GM19025 (cell line): ENCODE measurements around the gene EIF3M.
"Not testable (repeated sequence)": the region's sequence is repeated elsewhere in the genome, so short reads cannot be mapped to it uniquely, and the experiment has no call there.

ENCODE experiments used
- ATAC-seq: cut with Tn5 transposase; IDR thresholded peaks from one replicate; pipeline ENCODE4 v1.9.1; 2021; ENCODE audit warnings: mild to moderate bottlenecking, low read depth, moderate library complexity; ENCODE audit not compliant: unreplicated experiment

Gene EIF3M

DNA sequence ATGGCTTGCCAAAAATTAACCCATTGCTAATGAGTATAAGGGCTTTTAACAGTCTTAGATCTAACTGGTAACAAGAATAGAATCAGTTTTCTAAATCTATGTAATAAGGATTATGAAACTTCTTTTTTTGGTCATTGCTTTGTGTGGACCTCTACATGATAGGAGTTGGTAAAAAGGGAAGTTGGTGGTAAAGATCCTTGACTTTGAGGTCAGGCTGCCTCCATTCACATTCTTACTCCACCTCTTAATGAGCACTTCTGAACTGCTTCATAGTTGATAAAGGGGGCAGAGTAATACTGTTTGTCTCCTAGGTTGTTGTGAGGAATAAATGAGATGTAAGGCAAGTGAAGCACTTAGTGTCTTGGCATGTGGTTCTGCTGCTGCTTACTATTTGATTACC is 10.6 kb downstream of the EIF3M start:
- ATAC-seq = no peak

DNA sequence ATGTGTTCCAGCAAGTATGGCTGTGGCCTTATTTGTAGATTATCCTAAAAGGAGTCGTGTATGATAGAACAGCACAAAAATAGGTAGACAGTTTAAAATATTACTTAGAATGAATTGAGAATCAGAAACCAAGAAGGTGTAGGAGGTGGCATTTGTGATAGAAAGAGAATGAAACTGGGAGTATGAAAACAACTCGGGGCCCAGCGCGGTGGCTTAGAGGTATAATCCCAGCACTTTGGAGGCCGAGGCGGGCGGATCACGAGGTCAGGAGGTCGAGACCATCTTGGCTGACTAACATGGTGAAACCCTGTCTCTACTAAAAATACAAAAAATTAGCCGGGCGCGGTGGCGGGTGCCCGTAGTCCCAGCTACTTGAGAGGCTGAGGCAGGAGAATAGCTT is 12.5 kb downstream of the EIF3M start:
- ATAC-seq = not testable (repeated sequence)

GRCh38 chr11:32597921-32598320 is 14.3 kb downstream of the EIF3M start:
- no peak for ATAC-seq

GRCh38 chr11:32602657-32603415 is 19.2 kb downstream of the EIF3M start:
- no peak for ATAC-seq

DNA sequence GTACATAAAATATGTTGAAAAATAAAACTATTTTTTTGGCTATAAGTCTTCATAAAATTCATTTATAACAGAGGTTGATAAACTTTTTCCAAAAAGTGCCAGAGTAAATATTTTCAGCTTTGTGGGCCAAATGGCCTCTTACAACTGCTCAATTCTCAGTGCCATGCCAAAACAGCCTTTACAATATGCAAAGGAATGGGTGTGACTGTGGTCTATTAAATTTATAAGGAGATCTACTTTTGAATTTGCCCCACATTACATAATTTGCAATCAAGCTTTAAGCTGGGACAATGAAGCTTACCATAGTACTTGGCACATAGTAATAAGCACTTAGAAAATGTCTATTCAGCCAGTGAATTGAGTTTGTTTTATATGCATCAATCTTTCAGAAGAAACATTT is 22.6 kb downstream of the EIF3M start:
- ATAC-seq = no peak

DNA sequence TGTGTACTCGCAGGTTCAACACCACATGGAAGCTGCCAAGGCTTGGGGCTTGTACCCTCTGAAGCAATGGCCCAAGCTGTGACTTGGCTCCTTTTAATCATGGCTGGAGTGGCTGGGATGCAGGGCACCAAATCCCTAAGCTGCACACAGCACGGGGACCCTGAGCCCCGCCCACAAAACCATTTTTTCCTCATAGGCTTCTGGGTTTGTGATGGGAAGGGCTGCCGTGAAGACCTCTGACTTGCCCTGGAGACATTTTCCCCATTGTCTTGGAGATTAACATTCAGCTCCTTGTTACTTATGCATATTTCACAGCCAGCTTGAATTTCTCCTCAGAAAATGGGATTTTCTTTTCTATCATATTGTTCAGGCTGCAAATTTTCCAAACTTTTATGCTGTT is 25.2 kb downstream of the EIF3M start:
- not testable (repeated sequence) for ATAC-seq

DNA sequence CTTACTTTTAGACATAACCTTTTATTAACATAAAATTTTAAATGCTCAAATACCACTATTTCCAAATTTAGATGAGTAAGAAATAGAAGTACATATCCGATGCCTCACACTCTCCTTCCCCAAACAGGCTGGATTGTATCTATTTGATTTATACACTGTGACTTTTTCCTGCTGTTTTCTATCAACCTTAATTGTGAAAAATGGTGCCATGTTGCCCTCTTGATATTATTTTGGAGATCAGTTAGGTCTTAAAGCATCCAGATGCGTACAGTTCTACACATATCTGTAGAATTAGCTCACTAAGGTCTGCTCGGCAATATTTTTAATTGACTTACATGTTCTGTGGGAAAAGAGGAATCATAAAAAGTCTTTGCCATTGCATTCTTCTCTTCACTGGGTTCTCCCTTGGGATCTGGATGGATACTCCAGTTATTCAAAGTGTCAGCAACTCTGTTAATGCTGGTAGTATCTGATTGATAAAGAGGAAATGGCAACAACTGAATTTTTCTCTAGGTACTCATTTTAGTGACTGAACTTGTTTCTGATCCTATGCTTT is 27.2 kb downstream of the EIF3M start:
- no peak for ATAC-seq

DNA sequence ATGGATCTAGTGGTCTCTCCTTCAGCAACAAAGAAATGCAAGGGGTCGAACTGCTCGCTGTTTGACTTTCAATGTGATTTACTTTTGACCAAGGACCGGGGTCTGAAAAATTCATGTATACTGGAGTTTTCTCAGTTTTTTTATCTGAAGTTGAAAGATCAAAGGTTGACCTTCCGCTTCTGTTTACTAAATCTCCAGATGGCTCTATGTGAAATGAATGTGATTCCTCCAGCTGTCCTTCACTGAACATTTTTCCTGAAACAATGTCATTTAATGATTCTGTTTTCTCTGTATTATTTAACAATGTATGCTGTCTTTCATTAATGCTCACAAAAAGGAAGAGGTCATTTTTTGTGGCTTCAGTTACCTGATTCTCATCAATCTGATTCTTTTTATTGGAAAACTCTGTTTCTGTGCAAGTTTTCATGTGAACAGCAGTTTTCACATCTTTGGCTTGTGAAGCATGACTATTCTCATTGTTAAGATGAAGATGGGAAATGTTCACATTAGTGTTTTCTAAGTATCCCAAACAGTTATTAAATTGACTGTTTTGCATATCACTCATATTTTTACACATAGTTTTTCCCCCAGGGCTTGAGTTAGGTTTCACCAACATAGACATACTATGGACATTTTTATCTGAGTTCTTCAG is 30.0 kb downstream of the EIF3M start:
- no peak for ATAC-seq

DNA sequence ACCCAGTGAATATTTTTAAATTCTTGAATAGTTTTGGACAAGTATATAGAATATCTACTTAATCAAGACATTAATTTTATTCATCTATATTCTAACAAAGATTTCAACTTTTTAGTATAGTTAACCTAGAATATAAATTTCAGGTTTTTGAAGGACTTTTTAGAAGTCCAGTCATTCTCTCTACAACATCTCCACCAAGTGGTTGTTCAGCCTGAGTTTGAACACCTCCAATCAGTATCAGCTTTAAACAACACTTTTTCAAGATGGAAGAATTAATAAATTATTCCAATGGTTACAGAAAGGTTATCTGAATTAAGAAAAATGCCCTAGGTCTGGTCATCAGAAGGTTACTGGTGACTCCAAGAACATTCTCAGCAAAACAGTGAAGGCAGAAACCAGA is 31.8 kb downstream of the EIF3M start:
- ATAC-seq = no peak

DNA sequence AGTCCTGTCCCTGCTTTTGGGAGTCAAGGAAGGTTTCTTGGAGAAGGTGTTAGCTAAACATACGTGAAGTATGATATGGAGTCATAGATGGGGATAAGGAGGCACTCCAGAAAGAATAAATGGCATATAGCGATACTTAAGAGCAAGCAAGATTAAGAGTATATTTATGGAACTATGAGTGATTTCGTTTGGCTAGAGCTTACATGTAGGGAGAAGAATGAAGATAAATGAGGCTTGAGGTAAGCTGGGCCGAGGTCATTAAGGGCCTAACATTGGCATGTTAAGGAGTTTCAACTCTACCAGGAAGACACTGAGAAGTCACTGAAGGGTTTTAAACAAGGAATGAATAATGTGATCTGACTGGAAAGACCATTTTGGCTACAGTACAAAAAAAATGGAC is 33.3 kb downstream of the EIF3M start:
- no peak for ATAC-seq

DNA sequence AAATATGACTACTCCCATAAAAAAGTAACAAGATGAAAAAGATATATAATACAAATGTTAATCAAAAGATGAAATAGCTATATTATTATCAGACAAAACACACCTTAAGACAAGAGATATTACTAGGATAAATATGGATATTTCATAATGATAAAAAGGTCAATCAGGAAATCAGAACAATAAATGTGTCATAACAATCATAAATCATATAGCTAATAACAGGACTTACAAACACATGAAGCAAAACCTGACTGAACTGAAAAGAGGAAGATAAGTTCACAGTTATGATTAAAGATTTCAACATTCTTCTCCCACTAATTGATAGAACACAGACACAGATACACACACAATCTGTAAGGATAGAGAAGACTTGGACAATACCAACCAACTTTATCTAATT is 47.2 kb downstream of the EIF3M start:
- ATAC-seq = no peak

GRCh38 chr11:32635819-32636218 is 52.2 kb downstream of the EIF3M start:
- ATAC-seq = no peak

DNA sequence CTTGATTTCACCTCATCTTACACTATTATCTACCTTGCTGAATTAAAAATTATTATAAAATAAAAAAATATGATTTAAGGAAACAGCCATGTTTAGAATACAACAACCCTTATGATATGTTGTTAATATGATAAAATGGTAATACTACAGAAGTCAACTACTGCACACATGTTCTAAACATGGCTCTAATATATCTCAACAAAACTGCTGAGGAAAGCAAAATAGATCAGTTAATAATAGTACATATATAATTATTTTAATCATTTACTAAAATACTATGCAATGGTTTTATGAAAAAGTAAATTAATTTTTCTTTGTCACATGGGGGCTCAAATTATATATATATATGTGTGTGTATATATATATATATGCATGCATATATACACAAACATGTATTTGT is 57.7 kb downstream of the EIF3M start:
- ATAC-seq = no peak

- ATAC-seq = no peak
These were observed 59.9 kb downstream of the EIF3M start for GRCh38 chr11:32643526-32643925.
